Fibroblast of lung (primary cell): Measurements from ENCODE around the gene CDK6. TPM values are rescaled to one million over a fixed set of nuclear protein-coding genes. Genes with fewer than 3 reads are reported as not detected.

Experiments used
- DNase-seq, 2 donors: peaks; one replicate each; pipeline versions ENCODE4 v3.0.0 to v3.0.0-alpha.2; 2010; ENCODE audit warnings: low read depth in 2 of 2
- H2AFZ ChIP-seq: 2 replicates; pipeline ENCODE4 v1.5.1; 2012; ENCODE audit warnings: low read length, control low read depth, inconsistent platforms
- H3K27ac ChIP-seq: 2 replicates; pipeline ENCODE4 v1.5.1; 2011; ENCODE audit warnings: low read length, control low read depth; ENCODE audit not compliant: insufficient read depth
- H3K27me3 ChIP-seq: 2 replicates; pipeline ENCODE4 v1.5.1; 2011; ENCODE audit warnings: mild to moderate bottlenecking, low read length; ENCODE audit not compliant: control insufficient read depth, insufficient read depth
- H3K36me3 ChIP-seq: 2 replicates; pipeline ENCODE4 v1.5.1; 2011; ENCODE audit warnings: low read length; ENCODE audit not compliant: control insufficient read depth, insufficient read depth
- H3K4me1 ChIP-seq: 2 replicates; pipeline ENCODE4 v1.5.1; 2011; ENCODE audit warnings: low read length; ENCODE audit not compliant: control insufficient read depth, insufficient read depth; ENCODE audit errors: extremely low read depth
- H3K4me2 ChIP-seq: 2 replicates; pipeline ENCODE4 v1.5.1; 2011; ENCODE audit warnings: low read length, control low read depth; ENCODE audit not compliant: insufficient read depth; ENCODE audit errors: extremely low read depth
- H3K4me3 ChIP-seq, 4 experiments: fragments of 200-600 bp in 1 of 4; sonication (generic) in 1 of 4; replicated peaks in 1 of 4; 2 replicates each; pipeline ENCODE4 v1.5.1; 2011 to 2016; ENCODE audit warnings: low read length in 4 of 4, low read depth in 3 of 4, mild to moderate bottlenecking in 3 of 4, control low read depth in 2 of 4, inconsistent platforms in 1 of 4, mixed read lengths in 1 of 4; ENCODE audit not compliant: insufficient read depth in 1 of 4; ENCODE audit errors: control extremely low read depth in 1 of 4
- H3K79me2 ChIP-seq: 2 replicates; pipeline ENCODE4 v1.5.1; 2012; ENCODE audit warnings: mild to moderate bottlenecking, low read length, inconsistent platforms; ENCODE audit not compliant: control insufficient read depth, insufficient read depth
- H3K9ac ChIP-seq: 2 replicates; pipeline ENCODE4 v1.5.1; 2011; ENCODE audit warnings: mild to moderate bottlenecking, low read length, control low read depth; ENCODE audit not compliant: insufficient read depth
- H3K9me3 ChIP-seq: 2 replicates; pipeline ENCODE4 v1.5.1; 2012; ENCODE audit warnings: low read depth, low read length; ENCODE audit not compliant: control insufficient read depth, insufficient read depth
- H4K20me1 ChIP-seq: 2 replicates; pipeline ENCODE4 v1.5.1; 2011; ENCODE audit warnings: low read length; ENCODE audit not compliant: control insufficient read depth, insufficient read depth; ENCODE audit errors: extremely low read depth
- CTCF ChIP-seq, 2 donors: IDR thresholded peaks in 1 of 2; conservative IDR thresholded peaks in 1 of 2; 1 replicate in 1 of 2; 2 replicates in 1 of 2; pipeline ENCODE4 v1.5.1; 2011 to 2012; ENCODE audit warnings: low read length in 2 of 2, control low read depth in 1 of 2, inconsistent platforms in 1 of 2, low read depth in 1 of 2, mild to moderate bottlenecking in 1 of 2
- EZH2 ChIP-seq: IDR thresholded peaks from 2 replicates; pipeline ENCODE4 v1.5.1; 2012; ENCODE audit warnings: low read length, control low read depth, mild to moderate bottlenecking; ENCODE audit errors: missing control alignments
- polyA plus RNA-seq, 2 donors: library from polyadenylated mRNA; depleted of rRNA in 1 of 2; stranded (reverse) in 1 of 2; unstranded in 1 of 2; fragments of >200 nt; gene quantifications; 2 replicates each; pipeline ENCODE4 v1.2.1, GENCODE V29; 2011 to 2012; ENCODE audit warnings: missing spikeins in 1 of 2
- total RNA-seq: library from RNA; depleted of rRNA; stranded (reverse); fragments of >200 nt; gene quantifications from 2 replicates; pipeline ENCODE4 v1.2.1, GENCODE V29; 2014

CDK6 gene
- total and polyA plus RNA-seq, 2 donors (not counting 1 experiment from before 2014, with no cell fraction given) = 17.8 to 19.2 TPM

- no peaks in the 10 kb centered on the region for H4K20me1 ChIP-seq
- no peak overlapping the region for H2AFZ ChIP-seq
- no peaks in the 10 kb centered on the region for H3K36me3 ChIP-seq
- no peak overlapping the region for H3K4me3 ChIP-seq
- H3K79me2 ChIP-seq = peaks cover 9% of the 10 kb centered on the region
- DNase-seq = no peak
- no peaks in the 10 kb centered on the region for H3K9me3 ChIP-seq
- TF ChIP-seq EZH2 (no peak), CTCF (conservative IDR thresholded peaks at IDR 0.05 in 1 of 2, IDR thresholded peaks at IDR 0.05 in 1 of 2; ENCODE audit: low read depth in 1 of 2, low read length in 2 of 2) (no peak)
- H3K27me3 ChIP-seq = no peaks in the 10 kb centered on the region
- no peak overlapping the region for H3K4me2 ChIP-seq
- H3K4me1 ChIP-seq = peaks cover 12% of the 10 kb centered on the region
- no peak overlapping the region for H3K27ac ChIP-seq
- H3K9ac ChIP-seq = no peak overlapping the region
Measured at GRCh38 chr7:92629779-92630178, 206.6 kb downstream of the CDK6 start.

GRCh38 chr7:92627956-92628355, 208.4 kb downstream of the CDK6 start:
- H3K27ac ChIP-seq = no peak overlapping the region
- no peaks in the 10 kb centered on the region for H3K9me3 ChIP-seq
- H2AFZ ChIP-seq = no peak overlapping the region
- H4K20me1 ChIP-seq = no peaks in the 10 kb centered on the region
- peaks cover 5% of the 10 kb centered on the region for H3K4me1 ChIP-seq
- H3K4me2 ChIP-seq = no peak overlapping the region
- H3K27me3 ChIP-seq = no peaks in the 10 kb centered on the region
- H3K36me3 ChIP-seq = no peaks in the 10 kb centered on the region
- TF ChIP-seq CTCF (conservative IDR thresholded peaks at IDR 0.05 in 1 of 2, IDR thresholded peaks at IDR 0.05 in 1 of 2; ENCODE audit: low read depth in 1 of 2, low read length in 2 of 2) = no peak
- no peak for TF ChIP-seq EZH2
- no peak overlapping the region for H3K4me3 ChIP-seq
- DNase-seq = no peak
- no peak overlapping the region for H3K9ac ChIP-seq
- H3K79me2 ChIP-seq = peaks cover 9% of the 10 kb centered on the region

GRCh38 chr7:92626281-92626809, 210.0 kb downstream of the CDK6 start:
- Histone ChIP-seq H3K4me3 (no peak overlapping the region), H3K9me3 (no peaks in the 10 kb centered on the region), H3K4me1 (peaks cover 13% of the 10 kb centered on the region), H3K79me2 (peaks cover 5% of the 10 kb centered on the region), H2AFZ (no peak overlapping the region), H3K27me3 (no peaks in the 10 kb centered on the region), H3K27ac (no peak overlapping the region), H4K20me1 (no peaks in the 10 kb centered on the region), H3K36me3 (no peaks in the 10 kb centered on the region), H3K4me2 (no peak overlapping the region), H3K9ac (no peak overlapping the region)
- DNase-seq = no peak
- TF ChIP-seq EZH2 = no peak
- TF ChIP-seq CTCF (conservative IDR thresholded peaks at IDR 0.05 in 1 of 2, IDR thresholded peaks at IDR 0.05 in 1 of 2; ENCODE audit: low read depth in 1 of 2, low read length in 2 of 2) = no peak
